HG03342 (cell line): ENCODE results near the gene BCHE.

Source experiments
- ATAC-seq: cut with Tn5 transposase; IDR thresholded peaks from one replicate; pipeline ENCODE4 v1.9.1; 2021; ENCODE audit warnings: mild to moderate bottlenecking, moderate library complexity; ENCODE audit not compliant: unreplicated experiment

BCHE gene

DNA sequence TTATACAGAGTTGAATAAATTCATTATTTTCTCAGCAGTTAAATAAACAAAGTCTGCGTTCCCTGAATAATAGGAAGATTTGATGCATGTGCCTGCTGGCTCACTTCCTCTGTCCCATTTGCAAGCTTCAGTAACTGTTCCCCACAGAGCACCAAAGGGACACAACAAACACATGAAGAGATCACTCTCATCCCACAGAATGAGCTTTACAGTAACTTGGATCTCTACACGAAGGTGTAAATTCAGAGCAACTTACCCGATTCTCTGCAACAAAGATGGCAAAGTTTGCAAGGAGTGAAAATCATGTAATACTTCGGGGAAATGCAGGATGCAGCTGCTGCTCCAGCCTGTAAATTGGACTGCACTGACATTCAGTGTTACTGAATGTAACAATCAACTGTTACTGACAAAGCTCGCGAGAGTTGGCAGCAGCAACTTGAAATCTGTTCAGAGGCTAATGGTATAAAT is at the start of gene BCHE:
TSS of gene BCHE (minus strand) at position 366 of the 468 bp plus-strand sequence. CDS start 6,390 bp downstream, outside the sequence.
- ATAC-seq: no peak

DNA sequence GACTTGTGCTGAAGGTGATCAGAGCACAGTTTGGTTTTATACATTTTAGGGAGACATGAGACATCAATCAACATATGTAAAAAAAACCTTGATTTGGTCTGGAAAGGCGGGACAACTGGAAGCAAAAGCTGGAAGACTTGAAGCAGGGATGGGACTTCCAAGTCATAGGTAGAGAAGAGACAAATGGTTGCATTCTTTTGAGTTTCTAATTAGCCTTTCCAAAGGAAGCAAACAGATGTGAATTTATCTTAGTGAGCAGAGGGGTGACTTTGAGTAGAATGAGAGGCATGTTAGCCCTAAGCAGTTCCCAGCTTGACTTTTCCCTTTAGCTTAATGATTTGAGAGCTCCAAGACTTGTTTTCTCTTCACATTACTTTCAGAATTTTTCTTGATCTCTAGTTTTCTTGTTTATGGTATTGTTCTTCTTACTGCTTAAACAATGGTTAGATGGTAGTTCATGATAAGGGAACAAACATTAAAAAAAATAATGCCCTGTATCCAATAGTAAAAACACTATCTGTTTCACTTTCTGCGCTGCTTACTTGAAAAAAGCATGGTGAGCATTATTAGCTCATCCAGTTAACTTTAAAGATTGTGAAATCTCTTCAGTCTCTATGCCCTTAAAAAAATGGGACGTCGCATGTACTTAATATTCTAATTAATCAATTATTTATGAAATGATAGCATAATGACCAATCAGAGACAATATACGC is 48.5 kb upstream of the BCHE start:
- ATAC-seq: no peak

DNA sequence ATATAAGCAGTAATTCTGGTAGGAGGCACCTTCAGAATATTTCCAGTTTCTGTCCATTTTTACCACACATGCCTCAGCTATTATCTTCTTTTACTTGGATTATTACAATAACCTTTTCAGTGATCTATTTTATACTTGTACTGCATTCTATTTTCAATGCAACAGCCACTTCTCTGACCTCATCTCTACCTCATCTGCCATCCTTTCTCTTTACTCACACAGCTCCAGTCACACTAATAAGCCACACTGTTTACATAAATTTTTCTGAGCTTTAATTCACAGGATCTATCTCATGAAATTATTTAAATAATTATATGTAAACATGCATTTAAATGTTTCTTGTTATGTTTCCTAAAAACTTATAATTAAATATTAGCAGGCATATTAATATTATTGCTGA is 47.3 kb upstream of the BCHE start:
- ATAC-seq: no peak

DNA sequence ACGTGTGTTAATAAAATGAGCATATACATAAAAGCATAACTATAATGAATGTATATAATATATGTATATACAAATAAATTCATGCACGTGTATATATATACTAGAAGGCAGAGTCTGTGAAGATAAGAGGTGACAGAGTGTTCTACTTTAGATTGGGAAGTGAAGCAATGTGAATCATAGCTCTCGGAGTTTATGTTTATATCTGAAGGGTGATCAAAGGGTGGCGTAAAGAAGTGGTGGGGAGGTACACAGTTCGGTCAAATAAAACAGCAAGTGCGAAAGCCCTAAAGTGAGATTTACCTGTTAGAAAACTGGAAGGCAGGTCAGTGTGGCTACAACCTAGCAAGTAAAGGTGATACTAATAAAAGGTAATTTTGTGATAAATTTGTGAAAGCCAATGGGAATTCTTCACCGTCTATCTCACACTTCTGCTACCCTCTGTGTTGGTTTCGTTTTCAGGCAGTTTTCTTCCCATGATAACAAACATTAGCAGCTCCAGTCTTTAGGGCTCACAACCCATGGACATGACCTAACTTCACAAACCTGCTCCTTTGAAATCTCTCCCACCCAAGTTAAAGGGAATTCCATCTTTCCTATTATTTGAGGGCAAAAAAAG is 46.7 kb upstream of the BCHE start:
- ATAC-seq: no peak

DNA sequence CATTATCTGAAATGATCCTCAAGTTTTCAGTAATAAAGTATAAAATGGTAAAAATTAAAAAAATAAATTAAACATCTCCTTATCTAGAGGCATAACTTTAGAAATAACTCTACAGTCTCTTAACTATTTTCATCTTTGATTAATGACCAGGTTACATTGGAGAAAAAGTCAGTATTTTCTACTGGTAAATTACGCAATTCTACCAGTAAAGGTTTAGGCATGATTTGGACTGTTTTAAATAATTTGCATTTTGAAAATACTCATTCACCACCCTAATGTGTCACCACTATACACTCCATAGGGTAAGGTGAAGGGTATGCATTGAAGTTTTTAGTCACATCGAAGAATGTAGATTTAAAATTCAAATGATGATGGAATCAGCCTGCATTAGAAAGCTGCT is 45.9 kb upstream of the BCHE start:
- no peak for ATAC-seq

DNA sequence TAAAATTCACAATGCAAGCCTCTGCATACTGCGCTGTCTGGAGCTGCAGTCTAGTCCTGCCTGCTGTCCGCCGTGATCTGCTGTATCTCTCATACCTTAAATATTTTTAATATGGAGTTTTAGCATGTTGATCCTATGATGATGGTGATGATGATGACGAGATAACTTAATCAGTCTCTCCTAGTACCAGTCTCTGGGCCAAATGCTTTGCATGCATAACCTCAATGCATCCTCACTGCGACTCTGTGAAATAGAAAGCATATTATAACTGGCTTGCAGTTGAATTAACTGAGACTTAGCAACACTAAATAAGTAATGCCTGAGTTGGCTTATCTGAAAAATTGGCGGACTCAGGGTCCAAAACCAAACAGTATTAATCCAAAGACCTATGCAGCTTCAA is 38.4 kb upstream of the BCHE start:
- ATAC-seq: no peak

DNA sequence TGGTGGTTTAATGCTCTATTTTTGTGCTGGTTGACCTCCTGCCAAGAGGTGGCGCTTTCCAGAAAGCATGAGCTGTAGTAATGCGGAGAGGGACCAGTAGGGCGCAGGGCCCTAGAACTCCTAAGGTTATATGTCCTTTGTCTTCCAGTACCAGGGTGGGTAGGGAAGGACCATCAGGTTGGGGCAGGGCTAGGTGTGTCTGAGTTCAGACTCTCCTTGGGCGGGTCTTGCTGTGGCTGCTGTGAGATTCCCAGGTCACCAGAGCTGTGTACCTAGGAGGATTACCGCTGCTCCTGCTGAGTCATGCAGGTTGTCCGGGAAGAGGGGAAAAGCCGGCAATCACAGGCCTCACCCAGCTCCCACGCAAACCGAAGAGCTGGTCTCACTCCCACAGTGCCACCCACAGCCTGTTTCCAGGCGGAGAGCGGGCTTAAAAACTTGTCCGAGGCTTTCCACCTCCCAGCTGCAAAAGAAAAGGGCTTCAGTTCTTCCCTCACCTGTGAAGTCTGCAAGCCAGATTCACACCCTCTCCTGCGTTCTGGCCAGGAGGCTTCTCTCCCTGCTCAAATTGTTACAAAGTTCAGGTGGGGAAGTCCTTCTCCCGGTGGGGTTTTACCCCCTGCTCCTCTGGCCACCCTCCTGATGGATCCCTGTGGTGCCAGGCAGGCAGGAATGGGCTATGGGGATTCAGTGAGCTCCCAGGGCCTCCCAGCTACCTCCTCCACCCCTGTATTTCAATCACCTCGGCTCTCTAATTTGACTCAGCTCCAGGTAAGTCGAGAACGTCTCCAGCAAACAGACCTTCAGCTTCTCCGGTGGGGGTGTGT is 37.7 kb upstream of the BCHE start:
- ATAC-seq: no peak

DNA sequence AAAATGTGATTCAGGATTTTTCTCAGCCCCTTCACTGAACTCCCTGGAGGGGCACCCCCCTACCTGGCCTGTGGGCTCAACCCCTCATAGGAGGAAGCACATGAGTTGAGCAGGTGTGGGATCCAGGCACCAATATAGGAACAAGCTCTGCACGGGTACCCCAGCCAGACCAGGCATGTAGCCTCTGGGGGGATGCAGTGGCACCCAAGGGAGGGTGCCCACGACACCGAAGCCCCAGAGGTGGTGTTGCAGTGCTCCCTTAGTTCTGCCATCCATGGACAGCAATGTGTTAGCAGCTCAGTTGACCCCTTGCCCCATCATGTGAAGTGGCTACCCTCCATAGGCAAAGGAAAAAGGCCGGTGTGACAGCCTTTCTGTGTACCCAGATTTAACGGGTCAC is 30.9 kb upstream of the BCHE start:
- ATAC-seq: no peak

DNA sequence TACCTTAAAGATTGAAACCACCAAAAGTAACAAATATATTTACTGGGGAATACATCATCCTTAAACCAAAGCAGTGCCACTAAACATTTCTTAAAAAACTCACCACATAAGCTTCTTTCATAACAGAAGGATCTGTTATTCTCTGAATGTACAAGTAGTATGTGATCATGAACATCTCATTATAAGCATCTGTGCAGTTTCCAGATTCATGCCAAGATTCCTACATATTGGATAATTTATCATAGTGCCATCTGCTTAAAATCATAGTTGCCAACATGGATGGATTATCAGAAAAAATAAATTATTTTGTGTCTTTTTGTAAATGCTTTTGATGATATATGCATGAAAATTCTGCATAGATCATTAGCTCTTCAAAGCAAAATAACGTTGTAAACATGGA is 21.8 kb upstream of the BCHE start:
- no peak for ATAC-seq

DNA sequence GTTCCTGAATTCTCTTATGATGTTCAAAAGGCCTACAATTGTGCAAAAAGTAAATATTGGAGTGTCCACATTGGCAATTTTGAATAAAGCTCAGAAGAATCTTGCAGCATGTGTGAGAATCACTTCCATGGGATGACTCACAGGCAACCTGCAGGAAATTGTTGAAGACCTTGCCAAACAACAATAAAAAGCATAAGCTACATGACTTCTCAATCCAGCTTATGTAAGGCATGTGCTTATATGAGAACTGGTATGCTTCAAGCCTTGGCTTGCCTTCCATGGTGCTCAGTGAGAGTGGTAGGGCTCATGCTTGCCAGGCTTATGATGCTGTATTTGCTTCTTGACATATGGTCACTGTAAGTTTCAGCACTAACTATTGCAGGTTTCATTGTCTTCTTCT is 18.4 kb upstream of the BCHE start:
- no peak for ATAC-seq

DNA sequence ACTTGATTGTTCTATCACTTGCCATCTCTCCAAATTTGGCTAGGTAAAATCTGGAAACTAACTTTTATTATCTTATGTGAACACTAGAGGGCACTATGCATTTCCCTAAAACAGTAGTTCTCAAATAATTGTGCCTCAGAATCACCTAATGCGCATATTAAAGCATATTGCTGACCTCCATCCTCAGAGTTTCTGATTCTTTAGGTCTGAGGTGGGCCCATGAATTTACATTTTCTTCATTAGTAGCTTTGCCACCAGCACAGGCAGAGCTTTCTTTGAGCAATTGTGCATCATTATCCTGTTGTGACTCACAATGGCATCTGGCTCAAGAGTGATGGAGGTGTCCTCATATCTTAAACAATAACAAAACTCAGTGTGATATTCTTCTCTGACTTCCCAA is 17.5 kb upstream of the BCHE start:
- ATAC-seq: peak; percentile 76

DNA sequence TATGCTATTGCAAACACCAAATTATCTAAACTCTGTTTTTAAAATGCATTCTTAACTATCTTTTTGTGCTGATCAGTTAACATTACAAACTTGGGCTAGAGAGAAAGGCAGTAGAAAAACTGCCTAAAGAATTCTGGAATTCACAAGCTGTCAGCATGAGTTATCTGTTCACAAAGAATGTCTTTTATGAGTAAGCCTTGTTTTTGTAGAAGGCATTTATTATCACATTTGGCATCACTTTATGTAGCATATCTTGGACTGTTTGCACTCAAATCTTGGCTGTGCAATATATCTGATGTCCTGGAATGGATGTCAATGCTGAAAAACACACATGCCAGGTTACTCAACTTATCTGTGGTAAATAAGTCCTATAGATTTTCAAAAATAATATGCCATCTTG is 15.5 kb upstream of the BCHE start:
- ATAC-seq: no peak

DNA sequence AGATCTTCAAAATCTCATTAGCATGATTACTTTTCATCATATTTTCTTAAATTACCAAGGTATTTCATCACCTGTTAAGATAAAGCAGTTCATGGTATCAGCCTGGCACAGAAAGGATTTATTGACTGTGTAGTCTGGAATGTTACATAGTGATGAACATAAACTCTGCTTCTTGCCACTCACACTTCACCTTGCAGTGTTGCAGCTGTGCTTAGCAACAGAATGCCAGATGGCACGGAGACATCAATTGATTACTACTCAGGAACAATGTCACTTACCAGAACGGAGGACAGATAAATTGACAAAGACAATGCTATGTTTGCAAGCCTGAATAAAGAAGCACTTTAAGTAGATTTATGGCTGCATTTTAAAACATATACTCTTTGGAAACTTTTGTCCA is 15.0 kb upstream of the BCHE start:
- no peak for ATAC-seq

DNA sequence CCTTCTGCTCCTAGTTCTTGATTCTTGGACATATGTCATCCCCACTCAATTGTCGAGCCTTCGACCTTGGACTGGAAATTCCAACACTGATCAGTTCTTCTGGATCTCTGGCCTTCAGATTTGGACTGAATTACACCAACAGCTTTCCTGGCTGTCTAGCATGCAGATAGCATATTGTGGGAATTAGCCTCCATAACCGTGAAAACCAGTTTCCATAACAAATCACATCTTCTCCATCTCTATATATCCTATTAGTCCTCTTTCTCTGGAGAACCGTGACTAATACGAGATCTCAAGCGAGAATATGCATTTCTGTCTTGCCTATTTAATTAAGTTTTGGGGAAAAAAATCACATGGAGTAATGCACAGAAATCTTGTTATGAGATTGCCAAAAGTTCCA is 8.8 kb upstream of the BCHE start:
- no peak for ATAC-seq

DNA sequence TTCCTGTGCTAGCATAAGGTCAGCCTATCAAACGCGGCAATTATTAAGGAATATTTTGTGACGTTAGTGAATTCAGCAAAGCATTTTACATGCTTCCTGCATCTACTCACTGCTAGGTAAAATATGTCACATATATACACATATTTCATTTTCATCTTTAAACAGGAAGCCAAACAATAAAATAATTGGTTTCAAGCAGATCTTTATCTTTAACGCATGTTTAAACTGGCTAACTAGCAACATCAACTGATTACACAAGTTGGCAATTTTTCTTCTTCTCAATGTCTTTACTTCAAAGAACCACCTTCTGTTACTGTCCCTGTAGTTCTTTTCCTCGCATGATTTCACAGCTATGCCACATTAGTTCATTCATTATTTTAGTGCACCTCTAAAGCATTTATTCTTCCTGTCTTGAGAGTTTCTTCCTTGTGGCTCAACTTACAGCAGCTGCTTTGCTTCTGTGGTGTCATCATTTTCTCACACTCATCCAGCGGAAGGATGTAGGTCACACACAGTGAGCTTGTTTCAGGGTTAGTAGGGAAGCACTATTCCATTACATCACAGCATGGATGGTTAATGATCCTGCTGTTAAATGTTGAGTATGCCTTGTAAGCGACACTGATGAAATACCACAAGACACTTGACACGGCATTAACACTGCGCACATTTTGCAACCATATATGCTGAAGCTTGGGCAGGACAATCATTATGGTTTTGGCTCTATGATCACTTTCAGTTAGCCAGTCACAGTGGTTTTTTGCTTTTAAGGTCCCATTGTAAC is 2.3 kb upstream of the BCHE start:
- no peak for ATAC-seq

DNA sequence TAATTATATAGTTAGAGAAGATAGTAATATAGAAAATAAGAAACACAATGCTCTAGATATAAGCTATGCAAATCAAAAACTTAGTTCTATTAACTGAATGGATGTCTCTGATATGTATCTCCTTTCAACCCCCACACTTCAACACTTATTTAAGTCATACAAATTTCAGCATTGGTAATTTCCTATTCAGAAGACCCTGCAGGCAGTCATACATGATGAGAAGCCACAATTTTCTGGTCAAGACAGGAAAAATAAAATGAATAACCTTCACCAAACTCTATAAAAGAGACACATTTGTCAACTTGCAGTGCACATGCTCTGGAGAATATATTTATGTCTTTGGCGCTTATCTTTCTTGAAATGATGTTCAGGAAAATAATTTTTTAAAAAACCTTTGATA is 578 bp upstream of the BCHE start:
- no peak for ATAC-seq

DNA sequence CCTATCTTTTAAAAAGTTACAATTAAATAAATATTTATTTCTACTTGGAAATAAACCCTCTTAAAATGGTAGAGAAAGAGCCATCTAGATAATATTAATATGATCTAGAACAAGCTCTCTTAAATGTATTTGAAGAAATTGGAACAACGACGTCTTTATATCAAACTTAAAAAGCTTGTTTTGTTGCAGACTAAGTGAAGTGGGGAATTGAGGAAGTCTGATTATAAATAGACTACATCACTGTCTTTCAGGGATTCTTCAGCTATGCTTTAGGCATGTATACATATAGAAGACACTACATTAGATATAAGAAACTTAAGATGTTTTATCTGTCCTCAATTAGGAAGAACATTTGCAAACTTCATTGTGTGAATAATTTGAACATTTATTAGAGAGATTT is 1.8 kb downstream of the BCHE start:
- ATAC-seq: no peak

DNA sequence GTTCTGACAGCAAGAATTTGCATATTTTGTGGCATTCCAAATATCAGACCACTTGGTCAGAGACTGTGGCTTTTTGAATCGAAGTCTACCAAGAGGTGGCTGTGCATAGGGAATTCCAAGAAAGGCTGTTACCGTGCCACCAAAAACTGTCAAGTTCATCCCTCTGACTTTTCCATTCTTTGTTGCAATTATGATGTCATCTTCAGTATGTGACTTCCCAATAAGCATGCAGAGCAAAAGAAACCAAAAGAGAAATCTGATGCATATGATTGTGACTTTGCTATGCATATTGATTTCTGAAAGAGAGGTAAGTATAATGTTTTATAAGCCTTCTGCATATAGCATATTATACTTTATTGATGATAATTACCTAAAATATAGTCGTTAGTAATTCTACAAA is 6.5 kb downstream of the BCHE start:
- no peak for ATAC-seq

DNA sequence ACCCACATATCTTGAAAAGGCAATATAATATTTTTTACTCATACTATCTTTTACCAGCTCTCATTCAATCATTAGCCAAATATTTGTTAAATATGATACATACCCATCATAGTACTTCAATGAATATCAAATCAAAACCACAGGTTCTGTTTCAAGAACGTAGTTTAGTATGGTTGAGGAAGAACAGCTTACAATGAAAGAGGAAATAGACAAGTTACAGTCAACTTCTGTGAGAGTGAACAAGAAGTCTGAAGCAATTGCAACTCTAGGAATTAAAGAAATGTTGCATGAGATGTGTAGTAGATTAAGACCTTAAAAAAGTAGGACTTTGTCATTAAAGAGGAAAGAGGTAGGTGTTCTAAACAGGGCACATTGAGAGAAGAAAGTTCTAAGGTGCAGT is 9.3 kb downstream of the BCHE start:
- ATAC-seq: no peak

DNA sequence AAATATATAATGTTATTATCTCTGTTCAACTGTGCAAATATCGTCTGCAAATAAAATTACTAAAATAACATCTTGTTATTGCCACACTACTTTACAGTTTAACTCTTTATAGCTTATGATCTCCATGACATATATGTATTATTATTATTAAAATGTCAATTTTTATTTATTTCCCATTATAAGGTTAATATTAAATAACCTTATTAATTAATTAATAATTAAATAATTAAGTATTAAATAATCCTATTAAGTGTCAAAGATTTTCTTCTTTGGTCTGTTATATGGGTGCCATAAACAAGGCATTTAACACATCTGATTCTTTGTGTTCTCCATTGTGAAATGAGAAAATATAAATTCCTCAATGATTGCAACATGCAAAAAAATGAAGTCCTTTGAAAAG is 10.0 kb downstream of the BCHE start:
- ATAC-seq: no peak

DNA sequence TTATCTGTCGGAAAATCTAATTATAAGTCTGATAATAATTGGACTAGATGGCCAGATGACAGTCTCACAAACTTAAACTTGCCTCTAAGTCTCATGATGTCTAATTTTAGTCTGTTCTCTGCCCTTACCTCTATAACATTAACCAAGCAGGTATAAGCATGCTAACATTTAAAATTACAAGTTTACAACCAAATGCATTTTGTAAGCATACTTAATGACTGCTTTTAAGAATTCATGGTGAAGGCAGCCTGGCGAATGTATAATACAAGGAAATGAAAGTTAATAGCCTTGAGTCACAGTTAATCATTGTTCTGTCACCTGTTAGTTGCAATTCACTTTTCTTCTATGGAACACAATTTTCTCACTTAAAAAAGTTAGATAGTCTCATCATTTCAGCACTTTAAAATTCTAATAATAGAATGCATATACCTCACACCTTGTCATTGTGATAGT is 16.5 kb downstream of the BCHE start:
- peak; percentile 45 for ATAC-seq
